IPS-18a (cell line): ENCODE results near the gene TXLNG.

Experiments
- H3K27ac ChIP-seq: one replicate; pipeline ENCODE4 v1.5.1; 2013; ENCODE audit warnings: low read length
- H3K27me3 ChIP-seq: one replicate; pipeline ENCODE4 v1.6.1; 2013; ENCODE audit warnings: mild to moderate bottlenecking, low read length; ENCODE audit not compliant: control insufficient read depth, insufficient read depth
- H3K36me3 ChIP-seq: one replicate; pipeline ENCODE4 v1.6.1; 2013; ENCODE audit warnings: low read depth, low read length; ENCODE audit not compliant: control insufficient read depth
- H3K4me1 ChIP-seq: one replicate; pipeline ENCODE4 v1.6.1; 2013; ENCODE audit warnings: low read depth, low read length; ENCODE audit not compliant: control insufficient read depth
- H3K4me3 ChIP-seq: one replicate; pipeline ENCODE4 v1.5.1; 2013; ENCODE audit warnings: low read length
- H3K9ac ChIP-seq: one replicate; pipeline ENCODE4 v1.6.1; 2013; ENCODE audit warnings: mild to moderate bottlenecking, low read length, moderate library complexity
- H3K9me3 ChIP-seq: one replicate; pipeline ENCODE4 v1.6.1; 2013; ENCODE audit warnings: low read depth, low read length; ENCODE audit not compliant: control insufficient read depth

The TXLNG gene

DNA sequence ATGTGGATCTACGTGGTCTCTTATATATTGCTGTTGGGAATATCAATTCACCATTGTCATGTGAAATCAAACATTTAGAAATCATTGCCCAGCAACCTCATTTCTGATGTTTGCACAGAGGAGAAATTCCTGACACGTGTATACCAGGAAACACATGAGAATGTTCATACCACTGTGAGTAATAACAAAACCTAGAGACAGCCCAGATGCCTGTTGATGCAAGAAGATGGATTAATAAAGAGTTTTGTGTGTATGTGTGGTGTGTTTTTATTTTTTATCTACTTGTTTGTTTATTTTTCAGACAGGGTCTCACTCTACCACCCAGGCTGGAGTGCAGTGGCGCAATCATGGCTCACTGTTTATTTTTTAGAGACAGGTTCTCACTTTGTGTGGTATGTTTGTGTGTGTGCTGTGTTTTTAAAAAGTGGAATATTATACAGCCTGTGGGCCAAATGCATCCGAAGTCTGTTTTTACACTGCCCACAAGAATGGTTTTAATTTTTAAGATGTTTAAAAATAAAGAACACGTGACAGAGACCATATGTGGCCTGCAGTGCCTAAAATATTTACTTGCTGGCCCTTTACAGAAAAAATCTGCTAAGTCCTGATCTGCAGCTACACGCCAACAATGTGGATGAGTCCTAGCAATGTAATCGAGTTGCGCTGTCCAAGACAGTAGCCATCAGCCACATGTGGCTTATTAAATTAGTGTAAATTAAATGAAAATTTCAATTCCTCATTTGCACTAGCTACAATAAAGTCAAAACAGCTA is 39.2 kb downstream of the TXLNG start:
- Histone ChIP-seq H3K9me3 (no peaks in the 10 kb centered on the region), H3K9ac (peak overlapping the region; percentile 9), H3K27ac (peak overlapping the region; percentile 72), H3K4me3 (no peak overlapping the region), H3K4me1 (peaks cover 8% of the 10 kb centered on the region), H3K36me3 (peaks cover 62% of the 10 kb centered on the region), H3K27me3 (no peaks in the 10 kb centered on the region)

DNA sequence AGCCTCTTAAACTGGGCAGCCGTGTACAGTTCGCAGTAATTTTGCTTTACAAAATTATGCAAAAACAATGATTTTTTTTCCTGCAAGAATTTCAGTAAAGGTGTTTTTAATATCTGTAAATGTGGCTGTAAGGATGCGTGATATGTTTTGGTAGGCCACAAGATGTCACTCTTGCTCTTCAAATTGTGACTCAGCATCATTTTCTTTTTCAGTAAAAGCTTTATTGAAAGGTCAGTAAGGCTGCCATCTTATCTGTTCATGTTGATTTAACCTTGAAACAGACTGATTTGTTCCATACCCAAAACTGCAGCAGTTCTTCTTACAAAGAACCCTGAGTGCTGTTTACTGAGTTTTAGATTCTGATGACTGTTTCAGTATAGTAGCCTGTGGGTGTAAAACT is 39.9 kb downstream of the TXLNG start:
- H3K4me1 ChIP-seq, result peaks cover 8% of the 10 kb centered on the region
- peak overlapping the region; percentile 72 for H3K27ac ChIP-seq
- H3K36me3 ChIP-seq, result peaks cover 64% of the 10 kb centered on the region
- H3K9me3 ChIP-seq, result no peaks in the 10 kb centered on the region
- H3K27me3 ChIP-seq, result no peaks in the 10 kb centered on the region
- no peak overlapping the region for H3K4me3 ChIP-seq
- peak overlapping the region; percentile 9 for H3K9ac ChIP-seq

DNA sequence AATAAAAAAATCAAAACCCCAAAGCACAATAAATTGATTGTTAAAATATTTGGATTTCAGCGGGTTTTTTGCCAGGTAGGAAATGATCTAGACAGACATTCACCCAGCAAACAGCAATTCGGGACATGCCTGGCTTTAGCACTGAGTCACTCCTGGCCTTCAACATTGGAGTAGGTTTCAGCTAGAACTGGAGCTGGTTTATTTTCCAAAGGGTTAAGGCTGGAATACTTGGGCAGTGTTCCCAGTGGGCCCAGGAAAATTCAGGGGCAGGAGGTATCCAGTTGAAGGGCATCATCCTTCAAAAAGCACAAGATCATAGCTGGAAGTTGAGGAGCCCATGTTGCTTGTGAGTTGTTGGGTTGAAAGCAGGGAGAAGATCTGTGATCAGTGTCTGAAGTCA is 41.0 kb downstream of the TXLNG start:
- Histone ChIP-seq H3K9me3 (no peaks in the 10 kb centered on the region), H3K4me1 (peaks cover 8% of the 10 kb centered on the region), H3K4me3 (no peak overlapping the region), H3K27ac (peak overlapping the region; percentile 48), H3K36me3 (peaks cover 68% of the 10 kb centered on the region), H3K27me3 (no peaks in the 10 kb centered on the region), H3K9ac (no peak overlapping the region)

DNA sequence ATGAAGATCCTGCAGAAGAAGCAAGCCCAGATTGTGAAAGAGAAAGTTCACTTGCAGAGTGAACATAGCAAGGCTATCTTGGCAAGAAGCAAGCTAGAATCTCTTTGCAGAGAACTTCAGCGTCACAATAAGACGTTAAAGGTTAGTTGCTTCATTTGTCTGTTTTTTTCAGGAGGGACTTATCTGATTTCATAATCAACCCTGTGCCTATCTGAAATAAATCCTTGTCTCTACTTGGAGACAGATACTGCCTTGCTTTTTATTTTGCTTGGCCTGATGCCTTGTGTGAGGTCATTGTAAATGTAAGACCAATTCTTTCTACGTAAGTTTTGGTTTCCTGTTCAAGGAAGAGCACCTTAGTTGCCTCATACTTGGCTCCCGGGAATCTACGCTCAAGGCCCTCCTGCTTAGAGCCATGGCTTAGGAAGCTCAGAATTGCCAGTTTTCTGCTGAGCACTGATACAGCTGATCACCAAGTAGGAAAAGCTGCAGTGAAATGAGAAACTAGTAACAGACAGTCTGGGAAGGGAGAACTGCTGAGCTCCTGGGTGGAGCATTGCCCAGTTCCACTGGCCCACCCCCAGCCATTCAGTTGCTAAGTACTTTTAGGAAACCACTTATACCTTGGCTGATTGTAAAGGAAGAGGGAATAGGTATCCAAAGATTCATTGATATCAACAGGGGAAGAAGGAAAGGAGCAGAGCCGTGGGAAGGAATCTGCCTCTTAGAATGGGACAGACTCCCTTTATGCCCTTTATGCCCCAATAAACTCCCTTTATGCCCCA is 42.0 kb downstream of the TXLNG start:
- H3K4me1 ChIP-seq, result peaks cover 8% of the 10 kb centered on the region
- peaks cover 69% of the 10 kb centered on the region for H3K36me3 ChIP-seq
- H3K4me3 ChIP-seq, result no peak overlapping the region
- H3K27ac ChIP-seq, result peak overlapping the region; percentile 2
- H3K9me3 ChIP-seq, result no peaks in the 10 kb centered on the region
- H3K27me3 ChIP-seq, result no peaks in the 10 kb centered on the region
- H3K9ac ChIP-seq, result no peak overlapping the region

DNA sequence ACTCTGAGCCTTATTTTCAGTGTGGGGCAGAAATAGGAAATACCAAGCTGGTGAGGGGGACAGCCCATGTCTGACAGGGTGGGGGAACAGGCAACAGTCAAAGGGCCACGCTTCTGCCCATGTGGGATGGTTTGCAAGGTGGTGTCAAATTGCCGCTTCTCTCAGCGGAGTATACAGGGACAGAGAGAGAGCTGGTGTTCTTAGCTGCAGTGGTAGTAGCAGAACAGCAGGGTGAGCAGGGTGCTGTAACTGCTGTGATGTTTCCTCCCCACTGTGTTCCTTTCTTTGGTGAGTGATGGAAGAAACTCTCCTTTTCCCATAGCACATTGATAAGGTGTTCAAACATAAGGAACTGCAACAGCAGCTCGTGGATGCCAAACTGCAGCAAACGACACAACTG is 46.0 kb downstream of the TXLNG start:
- Histone ChIP-seq H3K4me1 (peaks cover 3% of the 10 kb centered on the region), H3K9ac (no peak overlapping the region), H3K27me3 (no peaks in the 10 kb centered on the region), H3K27ac (no peak overlapping the region), H3K36me3 (peaks cover 89% of the 10 kb centered on the region), H3K4me3 (no peak overlapping the region), H3K9me3 (no peaks in the 10 kb centered on the region)

DNA sequence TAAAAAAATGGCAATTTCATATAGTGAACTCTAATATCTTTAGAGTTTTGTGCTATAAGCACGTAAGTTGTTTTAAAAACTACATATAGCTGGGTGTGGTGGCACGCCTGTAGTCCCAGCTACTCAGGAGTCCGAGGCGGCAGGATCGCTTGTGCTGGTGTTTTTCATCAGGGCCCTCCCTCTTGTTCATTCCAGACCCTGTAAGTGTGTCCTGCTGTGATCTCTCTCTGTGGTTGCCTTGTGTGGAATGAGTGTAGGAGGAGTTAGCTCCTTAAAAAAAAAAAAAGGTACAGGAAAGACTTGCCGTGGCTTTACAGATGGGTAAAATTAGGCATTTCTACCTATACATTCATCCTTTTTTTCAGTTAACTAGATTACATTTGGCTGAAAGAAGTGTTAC is 48.5 kb downstream of the TXLNG start:
- Histone ChIP-seq H3K27ac (no peak overlapping the region), H3K27me3 (no peaks in the 10 kb centered on the region), H3K9me3 (no peaks in the 10 kb centered on the region), H3K4me3 (no peak overlapping the region), H3K9ac (no peak overlapping the region), H3K4me1 (peaks cover 10% of the 10 kb centered on the region), H3K36me3 (peaks cover 97% of the 10 kb centered on the region)

DNA sequence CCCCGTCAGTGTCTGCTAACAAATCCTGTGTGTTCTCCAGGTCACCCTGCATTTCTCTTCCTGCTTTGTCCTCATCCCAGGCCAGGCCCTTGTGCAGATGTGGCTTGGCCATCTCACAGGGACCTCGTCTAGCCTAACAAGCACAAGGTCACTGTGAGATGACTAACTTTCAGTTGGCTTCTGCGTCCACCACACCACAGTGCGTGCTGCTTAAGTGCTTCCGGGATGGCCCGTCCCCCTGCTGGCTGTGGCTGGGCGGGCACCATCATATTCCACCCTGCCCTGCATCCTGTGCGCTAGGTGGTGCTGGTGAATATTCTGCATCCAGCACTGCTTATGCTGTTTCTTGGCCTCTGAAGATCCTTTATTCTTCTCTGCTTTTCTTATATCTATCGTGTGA is 50.1 kb downstream of the TXLNG start:
- H3K9me3 ChIP-seq, result no peaks in the 10 kb centered on the region
- H3K9ac ChIP-seq, result no peak overlapping the region
- H3K27me3 ChIP-seq, result no peaks in the 10 kb centered on the region
- H3K27ac ChIP-seq, result no peak overlapping the region
- H3K36me3 ChIP-seq, result peaks cover 93% of the 10 kb centered on the region
- H3K4me3 ChIP-seq, result no peak overlapping the region
- peaks cover 10% of the 10 kb centered on the region for H3K4me1 ChIP-seq

DNA sequence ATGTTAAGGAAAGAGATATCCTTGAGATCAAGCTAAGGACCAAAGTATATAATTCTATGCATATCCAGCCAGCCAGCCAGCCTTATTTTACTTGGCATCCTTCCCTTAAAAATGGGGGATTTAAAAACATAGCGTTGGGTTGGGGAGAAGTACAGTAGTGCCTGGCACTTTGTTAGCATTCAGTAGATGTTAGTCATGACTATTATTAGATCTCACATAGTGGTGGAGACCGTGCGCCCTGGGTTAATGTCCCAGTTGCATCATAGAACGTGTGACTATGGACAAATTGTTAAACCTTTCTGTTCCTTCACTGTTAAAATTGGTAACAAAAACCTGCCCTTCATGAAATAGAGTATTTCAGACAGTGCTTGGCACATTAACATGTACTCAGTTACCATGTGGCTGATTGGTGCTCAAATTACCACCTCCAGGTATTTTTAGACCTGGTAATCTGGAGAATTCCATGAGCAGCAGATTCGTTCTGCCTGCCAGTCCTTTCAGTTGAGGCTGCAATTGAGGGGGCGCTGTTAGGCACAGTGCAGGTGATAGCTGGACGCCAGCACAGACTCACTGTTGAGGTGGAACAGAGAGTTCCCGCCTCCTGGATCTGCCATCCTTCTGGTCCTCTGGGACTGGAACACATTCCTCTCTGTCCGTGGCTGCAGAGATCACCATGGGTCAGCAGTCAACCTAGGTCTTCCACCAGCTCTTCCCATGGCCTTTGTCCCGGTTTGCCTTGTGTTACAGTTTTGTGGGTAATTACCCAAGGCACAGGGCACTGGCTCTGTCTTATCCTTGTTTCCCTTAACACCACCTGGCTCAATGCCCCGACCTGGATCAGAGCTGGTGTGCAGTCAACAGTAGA is 52.2 kb downstream of the TXLNG start:
- Histone ChIP-seq H3K27ac (no peak overlapping the region), H3K4me1 (peaks cover 18% of the 10 kb centered on the region), H3K9me3 (no peaks in the 10 kb centered on the region), H3K36me3 (peaks cover 93% of the 10 kb centered on the region), H3K4me3 (no peak overlapping the region), H3K27me3 (no peaks in the 10 kb centered on the region), H3K9ac (no peak overlapping the region)

DNA sequence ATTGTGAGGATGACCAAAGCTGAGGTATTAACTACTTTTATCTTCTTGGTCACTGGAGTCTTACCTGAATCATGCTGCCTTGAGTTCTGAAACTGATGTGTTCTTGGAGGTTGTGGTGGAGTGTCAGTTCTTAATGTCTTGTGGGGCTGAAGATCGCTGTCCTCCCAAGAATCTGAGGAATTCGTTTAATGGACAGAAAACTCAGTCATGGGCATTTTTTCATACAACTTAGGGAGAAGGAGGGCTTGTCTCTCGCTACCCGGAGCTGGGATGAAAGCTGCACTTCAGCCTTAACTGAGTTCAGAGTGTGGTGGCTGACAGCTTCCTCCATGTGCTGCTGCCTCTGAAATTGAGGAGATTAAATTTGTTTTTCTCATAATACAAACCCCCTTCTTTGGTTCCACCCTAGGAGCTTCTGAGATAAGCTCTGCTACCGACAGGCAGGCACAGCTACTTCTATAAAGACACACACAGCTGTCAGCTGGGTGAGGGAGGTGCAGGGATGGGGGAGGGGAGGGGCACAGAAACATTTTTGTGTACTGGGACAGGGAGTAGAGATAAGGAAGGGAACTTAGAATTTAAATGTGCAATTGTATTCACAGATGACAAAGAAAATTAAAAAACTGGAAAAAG is 53.1 kb downstream of the TXLNG start:
- Histone ChIP-seq H3K9me3 (no peaks in the 10 kb centered on the region), H3K27me3 (no peaks in the 10 kb centered on the region), H3K36me3 (peaks cover 93% of the 10 kb centered on the region), H3K9ac (no peak overlapping the region), H3K27ac (no peak overlapping the region), H3K4me1 (peaks cover 24% of the 10 kb centered on the region), H3K4me3 (no peak overlapping the region)

DNA sequence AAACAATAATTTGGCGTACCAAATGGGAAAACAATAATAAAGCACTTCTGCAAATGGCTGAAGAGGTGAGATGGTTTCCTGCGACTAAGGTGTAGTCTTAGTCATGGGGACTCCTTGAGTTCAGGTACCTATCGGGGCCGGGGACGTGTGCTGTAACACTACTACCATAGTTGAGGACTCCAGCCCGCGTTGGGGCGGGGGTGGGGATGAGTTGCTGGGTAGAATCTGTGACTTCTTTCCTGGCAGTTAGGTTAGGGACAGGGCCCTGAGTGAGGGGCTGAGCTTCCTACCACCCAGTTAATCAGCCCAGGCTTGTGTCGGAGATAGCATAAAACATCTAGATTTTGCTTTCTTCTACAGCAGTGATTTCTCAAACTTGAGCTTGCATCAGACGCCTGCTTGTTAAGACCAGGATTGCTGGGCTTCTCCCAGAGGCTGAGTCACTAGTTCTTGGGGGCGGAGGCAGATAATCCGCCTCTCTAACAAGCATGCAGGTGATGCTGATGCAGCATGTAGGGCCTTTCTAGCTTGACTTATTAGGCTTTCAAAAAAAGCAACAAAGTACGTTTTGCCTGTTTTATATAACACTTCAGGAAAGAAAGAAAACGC is 53.7 kb downstream of the TXLNG start:
- H3K27ac ChIP-seq, result no peak overlapping the region
- peaks cover 93% of the 10 kb centered on the region for H3K36me3 ChIP-seq
- H3K4me1 ChIP-seq, result peaks cover 24% of the 10 kb centered on the region

DNA sequence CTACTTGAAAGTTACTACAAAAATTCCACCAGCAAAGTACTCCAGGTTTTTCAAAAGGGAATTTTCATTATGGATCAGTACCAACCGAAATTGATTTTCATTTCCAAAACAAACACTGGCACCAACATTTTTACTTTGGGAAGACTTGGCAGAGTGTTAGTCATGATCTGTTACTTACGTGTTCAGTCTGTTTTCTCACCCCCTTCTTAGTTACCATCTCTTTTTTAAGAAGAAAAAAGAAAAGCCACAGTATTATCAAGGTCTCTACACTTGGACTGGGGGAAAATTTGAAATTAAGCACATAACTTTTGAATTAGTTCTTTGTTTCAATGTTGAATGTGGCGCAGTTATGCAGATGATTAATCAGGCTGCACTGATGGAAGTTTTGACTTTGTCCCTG is 56.4 kb downstream of the TXLNG start:
- Histone ChIP-seq H3K27me3 (no peaks in the 10 kb centered on the region), H3K27ac (no peak overlapping the region), H3K4me3 (no peak overlapping the region), H3K9me3 (no peaks in the 10 kb centered on the region), H3K9ac (no peak overlapping the region), H3K4me1 (peaks cover 24% of the 10 kb centered on the region), H3K36me3 (peaks cover 94% of the 10 kb centered on the region)

More for the DNA sequence above, 53.7 kb downstream of the TXLNG start:
- Histone ChIP-seq H3K9me3 (no peaks in the 10 kb centered on the region), H3K9ac (no peak overlapping the region), H3K4me3 (no peak overlapping the region), H3K27me3 (no peaks in the 10 kb centered on the region)
